Endodermal cell (in vitro differentiated cells): ENCODE results near the gene ERFL. TPM values are rescaled to one million over a fixed set of nuclear protein-coding genes. Genes with fewer than 3 reads are reported as not detected.
A peak's percentile ranks its signal among the peaks of the same experiment; 100 is the strongest.

Source experiments
- DNase-seq: peaks from one replicate; pipeline ENCODE4 v3.0.0-alpha.2; 2017
- H3K27ac ChIP-seq: 2 replicates; pipeline ENCODE4 v1.5.1; 2013; ENCODE audit warnings: mild to moderate bottlenecking, low read depth, low read length, moderate library complexity
- H3K27me3 ChIP-seq: 2 replicates; pipeline ENCODE4 v1.6.1; 2013; ENCODE audit warnings: mild to moderate bottlenecking, low read length, moderate library complexity; ENCODE audit not compliant: insufficient read depth, control insufficient read depth, poor library complexity, severe bottlenecking
- H3K36me3 ChIP-seq: 2 replicates; pipeline ENCODE4 v1.7.0; 2013; ENCODE audit warnings: mild to moderate bottlenecking, low read length, moderate library complexity; ENCODE audit not compliant: control insufficient read depth, insufficient read depth
- H3K4me1 ChIP-seq: one replicate; pipeline ENCODE4 v1.7.0; 2013; ENCODE audit warnings: low read length; ENCODE audit not compliant: control insufficient read depth, insufficient read depth
- H3K4me3 ChIP-seq: 2 replicates; pipeline ENCODE4 v1.5.1; 2013; ENCODE audit warnings: mild to moderate bottlenecking, low read length, moderate library complexity
- H3K9ac ChIP-seq: 2 replicates; pipeline ENCODE4 v1.6.1; 2013; ENCODE audit warnings: mild to moderate bottlenecking, low read length, moderate library complexity; ENCODE audit not compliant: poor library complexity, severe bottlenecking; ENCODE audit errors: extremely low read depth
- H3K9me3 ChIP-seq: 2 replicates; pipeline ENCODE4 v1.6.1; 2013; ENCODE audit warnings: mild to moderate bottlenecking, low read length, moderate library complexity; ENCODE audit not compliant: control insufficient read depth
- H3K27ac Mint-ChIP-seq: 2 replicates; pipeline ENCODE4 v1.8.0; 2020; ENCODE audit warnings: mixed read lengths
- H3K27me3 Mint-ChIP-seq: 2 replicates; pipeline ENCODE4 v1.8.0; 2021; ENCODE audit warnings: mild to moderate bottlenecking, mixed read lengths; ENCODE audit not compliant: insufficient read depth
- H3K36me3 Mint-ChIP-seq: 2 replicates; pipeline ENCODE4 v1.8.0; 2020; ENCODE audit warnings: low read depth, mixed read lengths
- H3K4me1 Mint-ChIP-seq: 2 replicates; pipeline ENCODE4 v1.8.0; 2020; ENCODE audit warnings: mixed read lengths
- H3K4me3 Mint-ChIP-seq: 2 replicates; pipeline ENCODE4 v1.8.0; 2020; ENCODE audit warnings: mild to moderate bottlenecking, moderate library complexity, mixed read lengths
- H3K9me3 Mint-ChIP-seq: 2 replicates; pipeline ENCODE4 v1.8.0; 2020; ENCODE audit warnings: mild to moderate bottlenecking, mixed read lengths
- CTCF ChIP-seq: fragments of 200-600 bp; sonication (generic); conservative IDR thresholded peaks from 2 replicates; pipeline ENCODE4 v1.5.0; 2021; ENCODE audit warnings: antibody characterized with exemption, mild to moderate bottlenecking
- WGBS, 2 experiments: methylation state at CpG; one replicate each; pipeline versions ENCODE4 v1.1.5 to v1.1.7; 2013; ENCODE audit warnings: missing lambda C conversion rate in 2 of 2, mixed read lengths in 1 of 2; ENCODE audit not compliant: insufficient coverage in 1 of 2, insufficient read length in 1 of 2; 5-methylcytosine and 5-hydroxymethylcytosine counted together
- total RNA-seq, 2 donors: library from RNA; stranded (reverse); fragmentation: NEBNext Ultra II Directional in 1 of 2; extraction: Animal tissue kit (Norgen Biotek cat#: 25700) in 1 of 2; gene quantifications; 2 replicates in 1 of 2; 3 replicates in 1 of 2; pipeline ENCODE4 v1.2.1, GENCODE V29; 2021

ERFL gene
- total RNA-seq, 2 donors from 2014 or later = 0.13 to 0.53 TPM

DNA sequence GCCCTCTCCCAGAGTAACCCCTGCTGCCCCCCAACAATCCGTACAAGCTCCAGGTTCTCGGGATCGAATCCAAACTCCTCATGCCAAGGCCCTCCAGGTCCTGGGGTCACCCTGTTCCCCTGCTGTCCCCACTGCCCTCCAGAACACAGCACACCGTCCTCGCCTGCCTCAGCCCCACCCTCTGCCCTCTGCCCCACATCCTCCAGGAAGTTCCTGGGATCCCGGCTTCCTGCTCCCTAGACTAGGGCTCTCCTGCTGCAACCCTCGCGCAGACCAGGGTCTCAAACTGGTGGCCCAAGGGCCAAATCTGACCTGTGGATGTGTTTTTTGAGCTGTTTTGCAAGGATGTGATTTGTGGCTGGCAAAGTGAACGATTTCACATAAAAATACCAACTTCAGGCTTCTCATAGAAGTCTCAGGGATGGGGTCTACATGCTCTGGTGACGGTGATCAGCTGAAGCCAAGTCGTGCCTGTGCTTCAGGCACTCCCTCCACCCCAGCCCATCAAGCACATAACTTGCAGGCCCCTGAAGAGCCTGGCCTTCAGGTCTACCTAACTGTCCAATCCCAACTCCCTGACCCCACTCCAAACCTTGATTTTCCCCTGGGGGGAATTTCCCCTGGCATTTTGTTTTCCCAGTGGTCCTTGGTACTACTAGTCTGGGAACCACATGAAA, 29.1 kb upstream of the ERFL start:
- Mint-ChIP-seq H3K27me3 (no peaks in the 10 kb centered on the region), H3K27ac (peak overlapping the region; percentile 88), H3K36me3 (peaks cover 16% of the 10 kb centered on the region), H3K9me3 (no peaks in the 10 kb centered on the region), H3K4me3 (peak overlapping the region; percentile 70), H3K4me1 (peaks cover 10% of the 10 kb centered on the region)
- H3K9ac ChIP-seq = no peak overlapping the region
- no peak overlapping the region for H3K27ac ChIP-seq
- no peaks in the 10 kb centered on the region for H3K9me3 ChIP-seq
- 89 to 93% methylated on average over 5 to 11 of the region's 11 CpGs for WGBS, 2 experiments
- no peak for DNase-seq
- no peak for TF ChIP-seq CTCF
- no peaks in the 10 kb centered on the region for H3K27me3 ChIP-seq
- peaks cover 5% of the 10 kb centered on the region for H3K36me3 ChIP-seq
- H3K4me1 ChIP-seq = no peaks in the 10 kb centered on the region
- H3K4me3 ChIP-seq = no peak overlapping the region

- Mint-ChIP-seq H3K4me1 (peaks cover 12% of the 10 kb centered on the region), H3K4me3 (no peak overlapping the region), H3K9me3 (no peaks in the 10 kb centered on the region), H3K27me3 (no peaks in the 10 kb centered on the region), H3K36me3 (peaks cover 16% of the 10 kb centered on the region), H3K27ac (no peak overlapping the region)
- peaks cover 5% of the 10 kb centered on the region for H3K36me3 ChIP-seq
- H3K4me3 ChIP-seq = no peak overlapping the region
- TF ChIP-seq CTCF = no peak
- H3K4me1 ChIP-seq = no peaks in the 10 kb centered on the region
- no peak overlapping the region for H3K27ac ChIP-seq
- 96 to 99% methylated on average over 10 to 13 of the region's 13 CpGs for WGBS, 2 experiments
- no peak for DNase-seq
- H3K27me3 ChIP-seq = no peaks in the 10 kb centered on the region
- no peak overlapping the region for H3K9ac ChIP-seq
- no peaks in the 10 kb centered on the region for H3K9me3 ChIP-seq
Measured at GRCh38 chr19:41956621-41957020, 28.4 kb upstream of the ERFL start.

GRCh38 chr19:41955521-41955920, 27.3 kb upstream of the ERFL start:
- no peak overlapping the region for H3K4me3 ChIP-seq
- peaks cover 5% of the 10 kb centered on the region for H3K36me3 ChIP-seq
- peaks cover 12% of the 10 kb centered on the region for H3K4me1 Mint-ChIP-seq
- peaks cover 16% of the 10 kb centered on the region for H3K36me3 Mint-ChIP-seq
- H3K4me1 ChIP-seq = no peaks in the 10 kb centered on the region
- H3K9me3 ChIP-seq = no peaks in the 10 kb centered on the region
- no peak for DNase-seq
- H3K27ac Mint-ChIP-seq = no peak overlapping the region
- H3K9me3 Mint-ChIP-seq = no peaks in the 10 kb centered on the region
- no peak overlapping the region for H3K9ac ChIP-seq
- no peaks in the 10 kb centered on the region for H3K27me3 ChIP-seq
- 81 to 90% methylated on average over 3 to 7 of the region's 7 CpGs for WGBS, 2 experiments
- no peak overlapping the region for H3K4me3 Mint-ChIP-seq
- H3K27me3 Mint-ChIP-seq = peaks cover under 1% of the 10 kb centered on the region
- no peak overlapping the region for H3K27ac ChIP-seq
- no peak for TF ChIP-seq CTCF
